NOMO-1 treated with DMSO at 0.1 percent for 48 hours (cell line): ENCODE data around the gene SMNDC1.
"Not testable (repeated sequence)": the region's sequence is repeated elsewhere in the genome, so short reads cannot be mapped to it uniquely, and the experiment has no call there.

Experiments
- DNase-seq: peaks from one replicate; lab custom pipeline; 2025; ENCODE audit not compliant: unreplicated experiment; lab: John Stamatoyannopoulos, UW

The SMNDC1 gene

GRCh38 chr10:110284262-110284661 lies 20.5 kb downstream of the SMNDC1 start:
- DNase-seq: no peak

DNA sequence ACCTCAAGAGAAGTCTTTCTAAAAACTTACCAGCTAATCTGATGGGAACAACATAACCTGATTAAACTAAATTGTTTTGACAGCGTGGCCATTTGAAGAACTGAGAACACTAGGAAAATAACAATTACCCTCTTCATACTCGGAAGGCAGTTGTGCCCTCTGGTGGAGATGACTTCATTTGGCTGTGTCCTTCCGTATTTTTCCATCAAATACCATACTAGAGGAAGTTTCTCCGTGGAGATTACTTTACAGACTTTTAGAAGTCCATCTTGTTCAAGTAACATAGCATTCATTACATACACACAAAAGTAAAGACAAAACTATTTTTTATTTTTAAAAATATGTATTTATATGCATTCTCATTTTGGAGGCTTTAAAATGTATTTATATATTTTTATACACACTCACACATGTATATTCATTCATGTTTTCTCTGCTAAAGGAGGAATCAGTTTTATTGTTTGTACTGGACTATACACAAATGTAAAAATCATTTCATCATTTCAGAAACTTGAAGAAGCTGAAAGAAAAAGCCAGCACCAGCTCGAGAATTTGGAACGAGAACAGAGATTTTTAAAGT lies 25.2 kb downstream of the SMNDC1 start:
- peak; percentile 85 for DNase-seq

DNA sequence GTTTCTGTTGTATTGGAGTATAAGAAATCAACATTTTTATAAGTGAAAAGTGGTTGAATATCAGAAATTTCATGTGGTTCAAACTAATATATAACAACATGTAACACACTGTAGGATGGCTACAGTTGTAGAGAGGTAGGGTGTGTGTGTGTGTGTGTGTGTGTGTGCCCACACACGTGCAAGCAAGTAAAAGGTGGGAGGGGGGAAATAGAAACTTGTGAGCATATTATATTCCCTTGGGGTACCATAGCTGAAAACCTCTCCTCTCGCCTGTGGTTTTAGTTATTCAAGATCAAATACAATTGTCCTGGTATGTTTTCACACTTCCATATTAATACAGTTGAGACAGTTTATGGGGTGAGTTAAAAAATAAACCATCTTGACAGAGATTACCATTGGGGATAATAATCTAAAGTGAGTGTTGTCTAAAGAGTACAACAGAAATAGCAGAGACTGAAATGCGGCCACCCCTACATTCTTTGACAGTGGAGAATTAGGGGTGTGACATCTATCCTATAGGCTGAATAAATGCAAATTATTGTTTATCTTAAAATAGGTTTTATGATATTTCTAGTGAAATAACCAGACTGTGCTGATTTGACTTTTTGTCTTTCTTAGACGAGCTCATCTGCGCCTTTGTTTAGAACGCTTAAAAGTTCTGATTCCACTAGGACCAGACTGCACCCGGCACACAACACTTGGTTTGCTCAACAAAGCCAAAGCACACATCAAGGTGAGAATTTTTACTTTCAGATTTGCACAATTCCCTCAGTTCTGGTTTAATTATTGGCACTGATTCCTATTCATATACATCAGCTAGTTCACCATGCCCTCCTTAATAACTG lies 25.9 kb downstream of the SMNDC1 start:
- no peak for DNase-seq

DNA sequence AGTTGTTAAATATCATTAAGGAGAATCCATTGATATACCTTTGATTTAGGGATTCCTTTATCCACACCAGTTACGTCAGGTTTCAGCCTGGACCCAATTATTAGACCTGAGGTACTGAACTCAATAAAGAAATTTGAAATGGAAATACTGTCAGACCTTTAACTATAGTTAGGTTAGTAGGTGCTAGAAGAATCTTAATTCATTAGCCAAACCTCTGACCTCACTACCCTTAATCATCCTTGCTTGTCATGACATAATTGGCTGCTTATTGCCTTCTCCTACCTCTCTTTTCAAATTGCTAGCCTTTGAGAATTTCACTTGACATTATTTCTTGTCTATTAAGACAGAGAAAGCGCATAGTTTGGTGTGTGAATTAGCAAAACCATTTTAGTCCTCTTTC lies 27.1 kb downstream of the SMNDC1 start:
- DNase-seq: no peak

GRCh38 chr10:110276603-110277002 lies 28.1 kb downstream of the SMNDC1 start:
- no peak for DNase-seq

DNA sequence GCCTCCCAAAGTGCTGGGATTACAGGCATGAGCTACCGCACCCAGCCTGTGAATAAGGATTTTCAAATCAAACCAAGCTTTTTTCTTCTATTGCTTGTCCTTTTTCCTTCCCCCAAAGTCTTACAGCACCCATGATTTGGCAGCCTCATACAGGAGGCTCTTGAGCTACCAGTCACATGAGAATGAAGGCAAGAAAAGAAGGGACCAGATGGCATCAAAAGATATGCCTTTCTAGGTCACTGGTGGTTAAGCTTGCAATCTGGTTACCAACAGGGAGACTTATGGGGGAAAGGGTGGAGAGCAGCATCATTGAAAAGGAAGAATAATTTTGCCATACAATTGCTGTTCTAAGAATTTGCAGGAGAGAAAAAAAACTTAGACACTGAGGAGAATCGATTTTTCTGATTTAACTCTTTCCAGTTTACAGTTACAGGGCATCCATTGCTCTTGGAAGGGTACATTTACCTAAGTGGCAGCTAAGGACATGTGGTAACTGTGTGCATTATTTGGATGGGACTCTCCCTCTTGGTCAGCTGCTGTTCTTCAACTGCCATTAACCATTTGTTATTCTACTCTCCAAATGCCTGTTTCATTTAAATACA lies 29.5 kb downstream of the SMNDC1 start:
- DNase-seq: no peak

DNA sequence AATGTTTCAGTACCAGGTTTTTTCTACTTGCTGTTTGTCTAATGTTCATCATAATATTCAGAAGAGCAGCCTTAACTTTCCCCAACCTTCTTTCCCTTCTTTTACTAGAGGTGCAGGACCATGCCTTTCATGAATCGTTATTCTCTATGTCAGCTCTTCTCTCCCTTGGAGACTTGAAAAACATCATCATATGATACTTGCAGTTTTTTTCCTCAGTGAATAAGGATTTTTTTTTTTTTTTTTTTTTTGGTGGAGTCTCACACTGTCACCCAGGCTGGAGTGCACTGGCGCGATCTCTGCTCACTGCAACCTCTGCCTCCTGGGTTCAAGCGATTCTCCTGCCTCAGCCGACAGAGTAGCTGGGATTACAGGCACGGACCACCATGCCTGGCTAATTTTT lies 30.1 kb downstream of the SMNDC1 start:
- DNase-seq: no peak

- no peak for DNase-seq
Observed at GRCh38 chr10:110274072-110274627, 30.6 kb downstream of the SMNDC1 start.

GRCh38 chr10:110273474-110273873 lies 31.2 kb downstream of the SMNDC1 start:
- peak; percentile 93 for DNase-seq

- not testable (repeated sequence) for DNase-seq
Observed at GRCh38 chr10:110272995-110273394, 31.7 kb downstream of the SMNDC1 start.

GRCh38 chr10:110269374-110270318 lies 35.1 kb downstream of the SMNDC1 start:
- peak; percentile 42 for DNase-seq

DNA sequence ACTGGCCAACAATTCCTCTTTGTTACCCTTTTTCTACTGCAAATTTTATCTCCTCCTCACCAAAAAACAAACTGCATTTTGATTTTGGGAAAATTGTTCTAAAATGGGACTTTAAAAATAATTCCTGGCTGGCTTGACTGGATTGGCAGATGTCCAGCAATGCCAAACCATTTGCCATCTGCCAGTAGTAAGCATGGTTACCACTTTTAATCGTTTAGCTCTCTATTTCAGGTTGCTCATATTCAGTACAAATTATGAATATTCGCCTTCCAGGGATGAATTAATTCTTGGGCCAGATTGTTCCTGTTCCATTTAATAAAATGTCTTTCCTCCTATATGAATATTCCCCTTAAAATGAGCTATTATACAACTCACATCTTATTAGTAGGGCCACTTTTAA lies 35.7 kb downstream of the SMNDC1 start:
- no peak for DNase-seq

DNA sequence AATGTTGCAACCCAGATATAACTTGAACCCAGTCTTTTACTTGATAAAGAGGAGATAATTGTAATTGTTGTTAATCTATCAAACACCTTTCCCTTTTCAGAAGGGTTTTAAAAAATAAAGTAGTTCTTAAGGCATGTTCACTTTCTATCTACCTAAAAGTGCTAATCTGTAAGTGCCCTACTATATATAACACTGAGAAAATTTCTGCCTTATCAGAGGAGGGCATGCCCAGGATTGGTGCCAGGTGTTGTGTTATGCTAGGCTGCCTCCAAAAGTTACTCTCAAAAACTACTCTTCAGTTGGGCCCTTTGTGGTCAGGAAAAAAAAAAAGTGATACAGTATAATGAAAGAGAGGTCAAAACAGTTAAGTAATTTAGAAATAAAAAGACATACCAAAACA lies 36.3 kb downstream of the SMNDC1 start:
- no peak for DNase-seq

GRCh38 chr10:110267276-110267675 lies 37.4 kb downstream of the SMNDC1 start:
- no peak for DNase-seq

GRCh38 chr10:110265573-110266193 lies 39.0 kb downstream of the SMNDC1 start:
- DNase-seq: no peak

DNA sequence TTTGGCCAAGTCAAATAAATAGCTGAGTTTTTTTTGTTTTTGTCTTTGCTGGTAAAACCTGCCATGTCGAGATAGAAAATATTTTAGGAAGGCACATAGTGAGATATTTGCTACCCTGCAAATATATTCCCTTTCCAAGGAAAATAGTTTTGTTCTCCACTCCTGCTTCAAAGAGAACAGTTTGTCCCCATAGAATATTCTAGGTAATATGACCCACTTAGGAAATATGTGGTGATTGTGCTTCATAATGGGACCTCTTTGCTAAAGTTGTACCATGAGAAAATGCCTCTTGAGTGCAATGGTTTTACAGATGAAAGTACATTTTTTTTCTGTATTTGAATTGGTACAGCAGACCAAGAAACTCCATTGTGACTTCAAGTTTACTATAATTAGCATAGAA lies 41.6 kb downstream of the SMNDC1 start:
- DNase-seq: no peak

- DNase-seq: peak; percentile 44
Observed at GRCh38 chr10:110260746-110261477, 43.8 kb downstream of the SMNDC1 start.

GRCh38 chr10:110259317-110259716 lies 45.4 kb downstream of the SMNDC1 start:
- no peak for DNase-seq

GRCh38 chr10:110258542-110258941 lies 46.2 kb downstream of the SMNDC1 start:
- no peak for DNase-seq

GRCh38 chr10:110254467-110254866 lies 50.3 kb downstream of the SMNDC1 start:
- no peak for DNase-seq
